GM23338 (cell line): Measurements from ENCODE around the gene PPP2R2D. TPM values are rescaled to one million over a fixed set of nuclear protein-coding genes. Genes with fewer than 3 reads are reported as not detected.

ENCODE experiments used
- ATAC-seq: fragments of 200-7000 bp; cut with Tn5 transposase; 3 replicates; pipeline ENCODE4 v1.9.1; 2020
- DNase-seq: peaks from one replicate; pipeline ENCODE4 v3.0.0-alpha.2; 2015; ENCODE audit warnings: low spot score
- H2AFZ ChIP-seq: fragments of 200-600 bp; sonication (generic); 2 replicates; pipeline ENCODE4 v1.8.0; 2016; ENCODE audit warnings: antibody characterized with exemption, mild to moderate bottlenecking, moderate library complexity
- H3F3A ChIP-seq: fragments of 200-600 bp; sonication (generic); replicated peaks from 2 replicates; pipeline ENCODE4 v1.8.0; 2017; ENCODE audit warnings: antibody characterized with exemption, mixed run types, low read depth
- H3K27ac ChIP-seq: fragments of 200-600 bp; sonication (generic); 2 replicates; pipeline ENCODE4 v1.6.1; 2016; ENCODE audit warnings: low read depth
- H3K27me3 ChIP-seq: fragments of 200-600 bp; sonication (generic); 2 replicates; pipeline ENCODE4 v1.8.0; 2016; ENCODE audit warnings: mild to moderate bottlenecking, mixed run types, moderate library complexity; ENCODE audit not compliant: insufficient read depth
- H3K36me3 ChIP-seq: fragments of 200-600 bp; sonication (generic); 2 replicates; pipeline ENCODE4 v1.8.0; 2016; ENCODE audit warnings: mild to moderate bottlenecking; ENCODE audit not compliant: insufficient read depth
- H3K4me1 ChIP-seq: fragments of 200-600 bp; sonication (generic); 2 replicates; pipeline ENCODE4 v1.8.0; 2016; ENCODE audit warnings: mild to moderate bottlenecking, moderate library complexity; ENCODE audit not compliant: insufficient read depth
- H3K4me2 ChIP-seq: fragments of 200-600 bp; sonication (generic); 2 replicates; pipeline ENCODE4 v1.7.1; 2017; ENCODE audit warnings: mixed run types
- H3K4me3 ChIP-seq: fragments of 200-600 bp; sonication (generic); 2 replicates; pipeline ENCODE4 v1.6.1; 2016; ENCODE audit warnings: mixed run types
- H3K79me2 ChIP-seq: fragments of 200-600 bp; sonication (generic); replicated peaks from 2 replicates; pipeline ENCODE4 v1.8.0; 2017; ENCODE audit warnings: mild to moderate bottlenecking; ENCODE audit not compliant: insufficient read depth
- H3K9me2 ChIP-seq: fragments of 200-600 bp; sonication (generic); 2 replicates; pipeline ENCODE4 v1.8.0; 2017; ENCODE audit not compliant: insufficient read depth
- H4K20me1 ChIP-seq: fragments of 200-600 bp; sonication (generic); replicated peaks from 2 replicates; pipeline ENCODE4 v1.8.0; 2017; ENCODE audit warnings: mild to moderate bottlenecking; ENCODE audit not compliant: insufficient read depth
- H3K27ac Mint-ChIP-seq: 2 replicates; pipeline ENCODE4 v1.8.0; 2020; ENCODE audit warnings: inconsistent platforms, mild to moderate bottlenecking, moderate library complexity, mixed read lengths
- H3K27me3 Mint-ChIP-seq: 3 replicates; pipeline ENCODE4 v1.8.0; 2022; ENCODE audit warnings: low read depth, mild to moderate bottlenecking, moderate library complexity, mixed read lengths, inconsistent platforms; ENCODE audit not compliant: insufficient read depth, poor library complexity
- H3K36me3 Mint-ChIP-seq: 3 replicates; pipeline ENCODE4 v1.8.0; 2021; ENCODE audit warnings: low read depth, mild to moderate bottlenecking, inconsistent platforms, moderate library complexity, mixed read lengths
- H3K4me1 Mint-ChIP-seq: 3 replicates; pipeline ENCODE4 v1.8.0; 2020; ENCODE audit warnings: mild to moderate bottlenecking, inconsistent platforms, mixed read lengths
- H3K4me3 Mint-ChIP-seq: 3 replicates; pipeline ENCODE4 v1.8.0; 2021; ENCODE audit warnings: moderate library complexity, mild to moderate bottlenecking, inconsistent platforms, mixed read lengths
- H3K9me3 Mint-ChIP-seq: 3 replicates; pipeline ENCODE4 v1.8.0; 2020; ENCODE audit warnings: moderate library complexity, mild to moderate bottlenecking, inconsistent platforms, mixed read lengths
- CTCF ChIP-seq, 2 experiments: fragments of 200-600 bp in 1 of 2; sonication (generic) in 1 of 2; conservative IDR thresholded peaks; 2 replicates each; pipeline versions ENCODE4 v1.5.1 to v1.6.1; 2016 to 2017; ENCODE audit warnings: antibody characterized with exemption in 2 of 2, low read depth in 2 of 2, mild to moderate bottlenecking in 2 of 2, moderate library complexity in 1 of 2
- ETS1 ChIP-seq: IDR thresholded peaks from 2 replicates; pipeline ENCODE4 v1.6.1; 2016; ENCODE audit warnings: antibody characterized with exemption
- EZH2 ChIP-seq: fragments of 200-600 bp; sonication (generic); IDR thresholded peaks from one replicate; pipeline ENCODE4 v1.8.0; 2017; ENCODE audit warnings: antibody characterized with exemption, mild to moderate bottlenecking, low read depth; ENCODE audit not compliant: unreplicated experiment
- EZH2phosphoT487 ChIP-seq: fragments of 200-600 bp; sonication (generic); IDR thresholded peaks from one replicate; pipeline ENCODE4 v1.8.1; 2018; ENCODE audit warnings: antibody characterized with exemption; ENCODE audit not compliant: unreplicated experiment
- JUNB ChIP-seq: IDR thresholded peaks from one replicate; pipeline ENCODE4 v1.6.1; 2016; ENCODE audit warnings: antibody characterized with exemption; ENCODE audit not compliant: unreplicated experiment
- NANOG ChIP-seq: IDR thresholded peaks from 2 replicates; pipeline ENCODE4 v1.6.1; 2016; ENCODE audit warnings: antibody characterized with exemption, borderline replicate concordance
- POLR2AphosphoS5 ChIP-seq: IDR thresholded peaks from 2 replicates; pipeline ENCODE4 v1.6.1; 2016; ENCODE audit warnings: antibody characterized with exemption, low read depth
- REST ChIP-seq: IDR thresholded peaks from one replicate; pipeline ENCODE4 v1.6.1; 2018; ENCODE audit warnings: antibody characterized with exemption; ENCODE audit not compliant: unreplicated experiment
- STAT1 ChIP-seq: IDR thresholded peaks from one replicate; pipeline ENCODE4 v1.6.1; 2016; ENCODE audit warnings: antibody characterized with exemption; ENCODE audit not compliant: unreplicated experiment
- ZNF114 ChIP-seq: fragments of 250-450 bp; sonication (Bioruptor Pico); IDR thresholded peaks from 2 replicates; pipeline ENCODE4 v1.5.0; 2020; ENCODE audit warnings: mild to moderate bottlenecking, moderate library complexity
- ZNF331 ChIP-seq: fragments of 250-450 bp; sonication (Bioruptor Pico); IDR thresholded peaks from 2 replicates; pipeline ENCODE4 v1.5.0; 2020; ENCODE audit warnings: low read depth, mild to moderate bottlenecking, moderate library complexity
- ZNF462 ChIP-seq: fragments of 250-450 bp; sonication (Bioruptor Pico); IDR thresholded peaks from 2 replicates; pipeline ENCODE4 v1.5.0; 2020; ENCODE audit warnings: mild to moderate bottlenecking, moderate library complexity
- polyA plus RNA-seq: library from polyadenylated mRNA; unstranded; fragments of >200 nt; fragmentation: Nextera tagmentation; extraction: Ambion mirVana; gene quantifications from 2 replicates; pipeline ENCODE4 v1.2.1, GENCODE V29; 2016
- total RNA-seq: library from RNA; depleted of rRNA; stranded (reverse); fragments of >200 nt; shearing (Covaris generic); gene quantifications from 2 replicates; pipeline ENCODE4 v1.2.3, GENCODE V29; 2014

PPP2R2D gene
- total and polyA plus RNA-seq, 2 experiments from 2014 or later = 28.8 to 33.7 TPM

GRCh38 chr10:131928248-131929095 lies 27.7 kb downstream of the PPP2R2D start:
- H3K27me3 ChIP-seq = no peaks in the 10 kb centered on the region
- H3K4me3 ChIP-seq = no peak overlapping the region
- H3K27ac ChIP-seq = no peak overlapping the region; the same call in 1 of the 2 replicates
- no peaks in the 10 kb centered on the region for H3K36me3 ChIP-seq
- peaks cover 100% of the 10 kb centered on the region for H3K79me2 ChIP-seq
- peaks cover 77% of the 10 kb centered on the region for H4K20me1 ChIP-seq
- H3K27me3 Mint-ChIP-seq = peaks cover 14% of the 10 kb centered on the region
- ATAC-seq = no peak
- H3K36me3 Mint-ChIP-seq = peaks cover 10% of the 10 kb centered on the region; the same call in 2 of the 3 replicates
- H3K4me1 Mint-ChIP-seq = peaks cover 62% of the 10 kb centered on the region
- H3K4me1 ChIP-seq = peaks cover 46% of the 10 kb centered on the region
- H3K9me2 ChIP-seq = no peaks in the 10 kb centered on the region
- H3K4me3 Mint-ChIP-seq = no peak overlapping the region; the same call in 2 of the 3 replicates
- H3F3A ChIP-seq = no peaks in the 10 kb centered on the region
- no peak for DNase-seq
- no peak overlapping the region for H2AFZ ChIP-seq
- peak overlapping the region; percentile 52; the same call in 1 of the 2 replicates for H3K4me2 ChIP-seq
- TF ChIP-seq EZH2phosphoT487 (no peak), POLR2AphosphoS5 (no peak), ZNF462 (CRISPR knock-in tag) (no peak), ETS1 (no peak), JUNB (no peak), NANOG (no peak), EZH2 (no peak), CTCF (conservative IDR thresholded peaks at IDR 0.05; ENCODE audit: low read depth in 2 of 2) (no peak), ZNF114 (CRISPR knock-in tag) (no peak), REST (no peak), ZNF331 (no peak), STAT1 (no peak)
- no peaks in the 10 kb centered on the region; the same call in 2 of the 3 replicates for H3K9me3 Mint-ChIP-seq
- H3K27ac Mint-ChIP-seq = peak overlapping the region; percentile 69
